ENCODE measurements around the gene SP110.
A peak's percentile ranks its signal among the peaks of the same experiment; 100 is the strongest.

SP110 gene

DNA sequence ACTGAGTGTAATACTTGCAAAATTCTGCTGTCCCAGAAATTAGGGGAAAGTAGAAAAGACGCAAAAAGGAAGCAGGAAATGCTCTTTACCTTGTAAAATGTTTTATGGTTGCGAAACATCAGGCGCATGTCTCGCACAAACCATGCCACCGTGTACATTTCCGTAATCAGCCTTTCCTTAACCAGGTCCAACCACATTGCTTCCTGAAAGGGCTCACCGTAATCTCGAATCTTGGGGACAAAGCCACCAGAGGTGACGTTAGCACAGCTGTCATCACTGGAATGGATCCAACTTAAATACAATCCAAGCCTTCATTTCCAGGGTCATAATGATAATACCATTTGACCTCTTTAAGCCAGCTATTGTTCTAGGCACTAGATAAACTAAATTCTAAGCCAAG, 49.3 kb downstream of the SP110 start:
- DNase-seq (ENCODE audit: low read depth) = no peak

DNA sequence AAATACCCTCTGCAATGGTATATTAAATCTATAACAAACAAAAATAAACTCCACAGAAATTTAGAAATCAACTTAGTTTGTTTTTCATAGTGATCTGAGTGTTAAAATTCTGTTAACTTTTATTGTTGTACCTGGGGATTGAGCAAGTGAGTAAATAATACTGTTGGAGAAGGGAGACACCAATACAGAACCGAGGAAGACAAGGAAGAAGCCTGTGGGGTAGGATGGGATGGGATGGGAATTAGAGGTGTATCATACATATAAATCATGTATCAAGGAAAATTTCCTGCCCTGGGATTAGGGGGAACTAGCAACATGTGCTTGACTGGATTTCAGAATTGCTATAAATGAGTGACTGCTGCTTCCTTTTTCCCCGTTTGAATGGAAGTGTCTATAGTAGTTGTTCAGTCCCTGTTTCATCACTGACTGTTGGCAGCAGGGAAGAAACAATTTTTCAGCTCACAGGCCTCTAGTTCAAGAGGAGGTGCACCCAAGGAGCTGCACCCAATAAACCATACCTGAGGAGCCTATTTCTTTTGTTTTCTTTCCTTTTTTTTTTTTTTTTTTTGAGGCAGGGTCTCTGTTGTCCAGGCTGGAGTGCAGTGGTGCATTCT, 53.1 kb downstream of the SP110 start:
- DNase-seq (ENCODE audit: low read depth) = no peak

DNA sequence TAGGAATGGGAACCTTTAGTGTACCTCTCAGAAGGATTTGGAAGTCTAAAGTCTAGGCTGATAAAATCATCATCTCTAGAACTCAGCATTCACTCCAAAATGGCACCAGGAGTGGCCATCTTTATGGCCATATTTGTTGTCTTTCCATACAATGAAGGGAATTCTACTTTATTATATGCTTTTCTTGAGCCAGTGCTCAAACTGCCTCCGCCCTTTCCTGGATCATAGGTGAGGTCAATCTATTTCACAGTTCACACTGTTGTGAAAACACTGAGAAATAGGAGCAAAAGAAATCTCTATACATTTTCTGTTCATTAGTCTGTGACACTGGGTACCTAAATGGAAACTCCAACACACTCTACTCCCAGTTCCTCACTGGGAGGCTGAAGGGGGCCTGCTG, 55.6 kb downstream of the SP110 start:
- no peak for DNase-seq (ENCODE audit: low read depth)

DNA sequence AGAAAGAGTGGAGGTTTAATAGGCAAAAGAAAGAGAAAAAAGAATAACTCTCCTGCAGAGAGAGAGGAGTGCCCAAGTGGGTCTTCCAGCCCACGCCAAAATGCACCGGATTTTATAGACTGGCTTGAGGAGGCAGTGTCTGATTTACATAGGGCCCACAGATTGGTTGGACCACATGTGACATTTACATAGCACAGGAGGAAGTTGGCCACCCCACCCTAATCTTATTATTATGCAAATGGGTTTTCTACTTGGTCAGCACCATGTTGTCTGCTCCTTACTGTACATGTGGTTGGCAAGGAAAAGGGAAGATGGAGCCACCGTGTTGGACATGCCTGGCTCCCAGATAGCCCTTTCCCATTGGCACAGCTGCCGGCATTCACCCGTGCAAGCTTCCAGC, 56.8 kb downstream of the SP110 start:
- no peak for DNase-seq (ENCODE audit: low read depth)

DNA sequence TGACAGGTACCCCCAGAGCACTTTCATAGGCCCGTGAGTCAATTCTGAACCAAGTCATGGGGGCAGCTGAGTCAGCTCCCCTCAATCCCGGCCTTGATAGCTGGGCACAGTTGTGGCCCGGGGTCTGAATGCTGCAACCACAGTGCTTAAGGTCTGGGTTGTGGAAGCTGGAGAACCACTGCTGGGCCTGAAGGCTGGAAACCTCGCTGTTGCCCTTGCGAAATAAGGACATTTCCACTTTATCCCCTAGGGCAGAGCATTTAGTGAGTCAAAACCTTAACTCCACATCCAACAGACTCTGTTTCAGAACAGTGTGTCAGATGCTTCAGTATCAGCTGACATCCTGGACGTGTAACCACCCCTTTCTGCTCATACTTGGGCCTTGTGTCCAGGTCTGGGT, 58.6 kb downstream of the SP110 start:
- DNase-seq (ENCODE audit: low read depth) = no peak

DNA sequence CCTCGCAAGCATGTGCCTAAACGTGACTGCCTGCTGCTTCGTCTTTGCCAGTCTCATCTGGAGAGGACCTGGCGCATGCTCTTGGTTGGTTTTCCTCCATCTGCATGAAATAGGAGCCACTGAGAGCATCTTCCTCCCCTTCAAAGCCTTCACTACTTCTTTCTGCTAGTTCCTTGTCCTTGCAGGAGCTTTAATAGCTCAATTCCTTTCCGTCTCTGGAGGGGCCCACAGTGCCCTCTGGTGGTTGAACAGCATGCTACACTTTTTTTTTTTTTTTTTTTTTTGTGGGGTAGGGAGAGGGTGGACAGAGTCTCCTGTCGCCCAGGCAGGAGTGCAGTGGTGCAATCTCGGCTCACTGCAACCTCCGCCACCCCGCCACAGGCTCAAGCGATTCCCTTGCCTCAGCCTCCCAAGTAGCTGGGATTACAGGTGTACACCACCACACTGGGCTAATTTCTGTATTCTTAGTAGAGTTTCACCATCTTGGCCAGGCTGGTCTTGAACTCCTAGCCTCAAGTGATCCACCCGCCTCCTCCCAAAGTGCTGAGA, 59.6 kb downstream of the SP110 start:
- peak; percentile 5 for DNase-seq (ENCODE audit: low read depth)

DNA sequence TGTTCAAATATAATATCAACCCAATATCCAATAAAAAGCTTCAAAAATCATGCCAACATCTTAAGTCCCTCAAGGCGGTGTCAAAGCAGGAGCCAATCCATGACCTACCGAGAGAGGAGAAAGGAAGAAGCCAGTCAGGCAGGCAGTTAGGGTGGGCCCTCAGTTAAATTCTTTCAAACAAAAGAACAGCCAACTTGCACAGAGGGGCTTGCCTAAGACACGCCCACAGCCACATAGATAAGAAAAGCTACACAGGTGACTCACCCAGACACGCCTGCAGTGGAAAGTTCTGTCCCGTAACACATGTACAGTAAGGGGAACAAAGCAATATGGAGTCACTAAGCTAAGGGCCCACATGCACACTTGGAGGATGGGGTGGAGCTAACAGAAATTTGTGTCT, 61.3 kb downstream of the SP110 start:
- DNase-seq (ENCODE audit: low read depth) = no peak

DNA sequence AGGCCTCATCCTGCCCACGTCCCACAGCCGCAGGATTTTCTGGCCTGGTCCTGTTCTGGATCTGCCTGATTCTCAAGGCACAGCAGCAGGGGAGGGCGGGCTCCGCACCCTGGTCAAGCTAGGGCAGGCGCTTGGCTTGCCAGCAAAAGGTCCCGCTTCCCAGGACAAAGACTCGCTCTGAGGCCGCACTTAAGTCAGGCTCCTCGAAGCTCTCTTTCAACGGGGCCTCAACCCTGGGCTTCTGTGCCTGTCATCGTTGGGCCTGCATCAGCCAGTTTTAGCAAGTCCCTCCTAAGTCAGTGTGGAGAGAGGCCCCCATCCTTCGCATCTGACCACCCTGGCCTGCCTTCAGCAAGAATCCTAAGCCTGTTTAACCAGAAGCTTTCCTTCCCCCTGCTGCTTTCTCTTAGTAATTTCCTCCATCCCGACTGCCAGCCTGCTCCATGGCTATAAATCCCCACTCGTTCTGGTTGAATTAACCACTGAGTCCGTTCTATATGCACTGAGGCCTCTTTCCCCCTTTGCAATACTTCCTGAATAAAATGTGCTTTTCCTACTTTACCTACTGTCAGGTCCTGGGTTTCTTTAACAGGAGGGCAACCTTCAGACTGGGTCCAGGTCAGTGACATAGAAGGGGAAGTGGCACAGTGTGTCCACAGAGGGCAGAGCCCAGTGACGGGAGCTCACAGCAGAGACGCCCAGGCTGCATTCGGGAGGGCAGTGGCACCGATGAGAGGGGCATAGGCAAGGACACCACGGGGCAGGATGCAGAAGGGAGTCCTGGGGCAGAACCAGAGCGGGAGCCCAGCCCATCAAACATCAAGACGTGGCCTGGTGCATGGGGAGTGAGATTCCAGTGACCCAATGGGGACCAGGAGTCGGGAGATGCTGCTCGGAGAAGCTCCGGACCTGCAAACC, 62.7 kb downstream of the SP110 start:
- DNase-seq (ENCODE audit: low read depth) = no peak

DNA sequence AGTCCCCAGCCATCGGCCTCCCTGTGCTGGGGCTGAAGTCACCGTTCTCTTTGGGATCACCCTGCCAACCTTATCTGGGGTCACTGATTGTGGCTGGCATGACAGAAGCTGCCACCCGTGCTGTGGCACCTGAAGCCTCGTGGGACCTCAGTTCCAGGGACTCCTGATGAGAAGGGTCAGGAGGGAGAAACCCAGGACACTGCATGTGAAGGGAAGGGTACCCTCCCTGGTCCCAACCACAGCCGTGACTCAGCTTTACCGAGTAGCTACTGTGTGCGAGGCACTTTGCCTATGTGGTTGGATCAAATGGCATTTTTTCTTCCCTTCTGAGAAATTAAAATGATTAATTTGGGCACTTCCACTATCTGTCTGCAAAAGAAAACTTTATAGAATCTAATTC, 64.4 kb downstream of the SP110 start:
- DNase-seq (ENCODE audit: low read depth) = no peak

DNA sequence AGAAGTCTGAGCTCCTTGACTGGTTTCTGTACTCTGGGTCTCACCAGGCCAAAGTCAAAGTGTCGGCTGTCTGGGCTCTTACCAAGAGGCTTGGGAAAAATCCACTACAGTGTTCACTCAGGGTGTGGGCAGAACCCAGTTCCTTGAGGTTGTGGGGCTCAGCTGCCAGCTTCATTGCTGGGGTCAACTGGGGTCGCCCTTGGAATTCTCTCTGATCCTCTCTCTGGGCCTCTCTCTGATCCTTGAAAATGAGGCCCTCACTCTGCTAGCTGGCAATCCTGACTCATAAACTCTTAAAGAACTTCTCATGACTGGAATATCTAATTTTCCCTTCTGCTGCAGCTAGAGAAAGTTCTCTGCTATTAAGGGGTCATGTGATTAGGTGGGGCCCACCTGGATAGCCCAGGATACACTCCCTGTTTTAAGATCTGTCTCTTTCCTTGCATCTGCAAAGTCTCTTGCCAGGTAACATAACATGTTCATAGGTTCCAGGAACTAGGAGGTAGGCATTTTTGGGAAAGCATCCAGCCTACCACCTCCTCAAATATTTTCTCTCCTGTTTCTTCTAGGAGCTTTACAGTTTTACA, 66.3 kb downstream of the SP110 start:
- DNase-seq (ENCODE audit: low read depth) = no peak

DNA sequence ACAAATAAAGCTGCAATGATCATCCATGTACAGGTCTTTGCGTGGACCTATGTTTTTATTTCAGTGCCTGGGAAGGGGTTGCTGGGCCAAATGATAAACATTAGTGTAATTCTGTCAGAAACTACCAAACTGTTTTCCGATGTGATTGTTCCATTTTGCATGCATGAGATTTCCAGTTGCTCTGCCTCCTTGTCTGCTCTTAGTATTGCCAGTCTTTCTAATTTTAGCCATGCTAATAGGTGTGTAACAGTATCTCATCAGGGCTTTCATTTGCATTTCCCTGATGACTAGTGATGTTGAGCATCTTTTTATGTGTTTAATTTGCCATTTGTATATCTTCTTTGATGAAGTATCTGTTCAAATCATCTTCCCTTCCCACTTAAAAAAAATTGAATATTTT, 67.5 kb downstream of the SP110 start:
- DNase-seq (ENCODE audit: low read depth) = no peak

DNA sequence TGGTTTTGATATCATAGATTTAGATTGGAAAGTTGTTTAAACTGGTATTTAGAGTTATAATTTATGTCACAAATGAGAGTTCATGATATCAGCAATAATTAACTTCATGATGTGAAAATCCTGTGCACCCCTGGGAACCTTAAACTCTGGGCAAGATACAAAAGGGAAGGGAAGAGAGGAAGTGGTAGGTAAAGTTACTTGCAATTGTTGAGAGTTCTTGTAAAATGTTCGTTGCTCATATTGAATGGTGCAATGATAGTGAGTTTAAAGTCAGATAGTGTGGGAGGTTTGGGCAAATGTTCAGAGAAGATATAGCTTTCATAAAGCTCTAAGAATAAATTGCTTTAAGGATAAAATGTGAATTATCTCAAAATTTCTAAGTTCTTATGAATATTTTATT, 75.4 kb downstream of the SP110 start:
- DNase-seq (ENCODE audit: low read depth) = no peak

DNA sequence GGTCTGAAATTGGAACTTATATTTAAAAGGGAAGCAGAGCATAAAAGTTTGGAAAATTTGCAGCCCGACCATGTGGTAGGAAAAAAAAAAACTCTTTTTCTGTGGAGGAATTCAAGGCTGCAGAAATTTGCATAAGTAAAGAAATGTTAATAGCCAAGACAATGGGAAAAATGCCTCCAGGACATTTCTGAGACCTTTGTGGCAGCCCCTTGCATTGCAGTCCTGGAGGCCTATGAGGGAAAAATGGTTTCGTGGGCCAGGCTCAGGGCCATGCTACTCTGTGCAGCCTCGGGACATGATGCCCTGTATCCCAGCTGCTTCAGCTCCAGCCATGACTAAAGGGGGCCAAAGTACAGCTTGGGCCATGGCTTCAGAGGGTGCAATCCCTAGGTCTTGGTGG, 79.1 kb downstream of the SP110 start:
- DNase-seq (ENCODE audit: low read depth) = no peak

DNA sequence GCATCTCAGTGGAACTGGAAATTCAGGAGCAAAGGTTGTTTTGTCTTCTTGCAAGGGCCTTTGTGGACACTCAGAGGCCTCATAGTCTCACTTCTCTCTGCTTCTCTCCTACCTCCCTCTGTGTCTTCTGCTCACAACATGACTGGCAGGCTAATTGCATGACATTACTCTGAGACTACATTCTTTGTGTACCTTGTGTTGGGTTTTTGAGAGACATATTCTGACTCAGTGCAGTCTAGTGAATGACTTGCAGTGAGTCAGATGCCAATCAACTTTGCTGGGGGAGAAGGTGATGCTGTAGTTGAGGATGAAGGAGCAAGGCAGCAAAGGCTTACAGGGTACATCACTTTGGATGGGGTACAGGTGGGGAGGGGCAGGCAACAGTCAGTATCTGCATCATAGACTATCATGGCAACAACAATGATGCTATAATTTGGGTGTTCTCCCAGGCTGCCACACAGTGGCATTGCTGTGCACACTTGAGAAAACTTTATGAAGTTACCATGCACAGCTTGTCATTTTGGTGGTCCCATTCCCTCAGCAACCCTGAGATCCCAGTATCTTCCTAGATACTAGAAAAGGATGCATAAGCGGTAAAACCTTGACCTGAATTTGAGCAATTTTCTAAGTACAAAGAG, 81.8 kb downstream of the SP110 start:
- DNase-seq (ENCODE audit: low read depth) = no peak

DNA sequence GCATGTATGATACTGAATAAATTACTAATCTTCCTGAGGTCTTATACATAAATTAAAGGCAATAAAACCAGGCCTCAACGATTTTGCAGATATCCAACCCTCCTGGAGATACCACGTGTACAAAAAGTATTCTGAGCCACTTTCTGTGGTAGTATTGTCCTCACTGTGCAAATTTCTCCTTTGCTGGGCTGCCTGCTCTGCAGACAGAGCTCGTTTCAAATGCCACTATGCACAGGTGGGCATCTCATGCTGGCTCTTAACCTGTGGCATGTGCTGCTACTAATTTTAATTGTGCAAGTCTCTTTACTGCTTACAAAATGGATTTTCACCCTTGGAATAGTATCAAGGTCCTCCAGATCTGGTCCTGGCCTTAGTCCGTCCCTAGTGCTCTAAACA, 84.7 kb downstream of the SP110 start:
- DNase-seq (ENCODE audit: low read depth) = no peak

DNA sequence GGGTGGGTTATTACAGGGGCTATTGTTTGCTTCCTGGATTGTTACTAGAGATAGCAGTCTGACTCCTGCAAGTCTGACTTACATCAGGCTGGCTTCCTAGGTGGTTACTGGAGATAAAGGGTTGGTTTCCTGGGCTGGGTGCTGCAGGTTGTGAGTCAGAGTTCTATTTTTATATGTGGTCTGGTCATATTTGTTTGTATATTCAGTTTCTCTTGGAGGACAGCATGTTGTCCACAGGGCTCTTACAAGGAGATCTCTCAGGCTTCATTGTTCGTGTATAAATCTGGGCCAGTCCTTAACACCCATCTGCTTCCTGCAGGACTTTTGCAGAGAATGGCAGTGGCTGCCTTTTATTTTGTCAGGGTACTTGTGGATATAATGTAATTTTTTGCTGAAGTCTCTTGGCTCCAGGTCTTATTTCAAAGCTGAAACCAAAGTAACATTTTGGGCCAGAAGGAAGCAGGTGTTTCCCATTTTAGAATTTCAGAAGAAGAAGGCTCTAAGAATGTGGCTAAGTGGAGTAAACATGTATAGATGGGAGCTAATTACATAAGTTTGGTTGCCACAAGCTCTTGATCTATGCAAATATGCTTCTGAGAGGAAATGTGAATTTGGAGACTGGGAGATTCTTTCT, 85.2 kb downstream of the SP110 start:
- no peak for DNase-seq (ENCODE audit: low read depth)

DNA sequence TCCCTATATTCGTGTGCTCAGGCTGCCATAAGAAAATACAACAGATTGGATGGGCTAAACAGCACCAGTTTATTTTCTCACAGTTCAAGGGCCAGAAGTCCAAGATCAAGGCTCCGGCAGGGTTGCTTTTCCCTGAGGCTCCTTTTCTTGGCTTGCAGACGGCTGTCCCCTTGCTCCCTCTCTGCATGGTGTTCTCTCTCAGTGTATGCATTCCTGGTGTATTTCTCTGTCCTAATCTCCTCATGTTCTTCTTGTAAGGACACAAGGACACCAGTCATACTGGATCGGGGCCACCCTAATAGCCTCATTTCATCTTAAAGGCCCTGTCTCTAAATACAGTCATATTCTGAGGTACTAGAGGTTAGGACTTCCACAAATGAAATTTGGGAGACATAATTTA, 88.4 kb downstream of the SP110 start:
- DNase-seq (ENCODE audit: low read depth) = no peak

DNA sequence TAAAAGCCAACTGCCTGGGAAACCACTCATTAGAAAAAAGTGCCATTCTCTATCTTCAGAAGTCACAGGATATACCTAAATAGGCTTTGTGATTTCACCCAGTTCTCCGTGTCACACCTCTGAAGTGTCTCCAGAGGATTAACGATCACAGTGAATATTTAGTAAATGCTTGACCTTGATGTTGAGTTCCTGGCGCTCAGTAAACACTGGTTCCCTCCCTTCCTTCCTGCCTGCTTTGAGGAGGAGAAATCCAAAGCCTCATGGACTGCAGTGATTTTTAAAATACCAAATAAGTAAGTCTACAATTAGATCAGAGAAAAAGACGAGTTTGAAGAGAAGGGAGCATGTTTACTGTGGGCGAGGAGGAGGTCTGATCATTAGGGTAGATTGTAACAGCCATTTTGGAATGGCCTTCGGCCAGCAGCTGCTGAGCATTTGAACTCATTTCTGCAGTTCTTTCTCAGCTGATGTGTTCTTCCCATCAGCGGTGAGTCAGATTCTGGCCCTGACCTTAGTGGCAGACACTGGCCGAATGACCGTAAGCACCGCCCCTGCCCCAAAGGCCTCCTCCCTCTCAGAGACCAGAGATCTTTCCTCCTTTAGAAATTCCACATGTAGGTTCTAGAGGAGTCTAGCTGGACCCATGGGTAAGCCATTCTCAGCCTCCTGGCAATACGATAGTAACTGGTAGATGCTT, 89.0 kb downstream of the SP110 start:
- no peak for DNase-seq (ENCODE audit: low read depth)

DNA sequence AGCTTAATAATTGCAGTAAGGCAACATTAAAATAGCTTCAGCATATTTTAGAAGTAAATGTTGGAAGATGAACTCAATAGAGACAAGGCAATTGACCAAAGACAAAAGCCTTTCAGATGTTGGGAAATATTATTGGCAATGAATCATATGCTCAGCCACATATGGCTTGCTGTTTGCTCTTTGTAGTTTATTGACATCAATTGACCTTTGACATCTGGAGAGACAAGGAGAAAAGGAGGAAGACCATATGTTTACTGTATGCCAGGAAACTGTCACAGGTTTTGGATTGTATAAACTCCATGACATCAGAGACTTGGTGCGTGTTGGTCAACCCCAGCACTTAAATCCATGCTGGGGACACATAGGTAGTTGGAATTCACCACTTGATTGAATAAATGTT, 90.4 kb downstream of the SP110 start:
- DNase-seq (ENCODE audit: low read depth) = no peak

DNA sequence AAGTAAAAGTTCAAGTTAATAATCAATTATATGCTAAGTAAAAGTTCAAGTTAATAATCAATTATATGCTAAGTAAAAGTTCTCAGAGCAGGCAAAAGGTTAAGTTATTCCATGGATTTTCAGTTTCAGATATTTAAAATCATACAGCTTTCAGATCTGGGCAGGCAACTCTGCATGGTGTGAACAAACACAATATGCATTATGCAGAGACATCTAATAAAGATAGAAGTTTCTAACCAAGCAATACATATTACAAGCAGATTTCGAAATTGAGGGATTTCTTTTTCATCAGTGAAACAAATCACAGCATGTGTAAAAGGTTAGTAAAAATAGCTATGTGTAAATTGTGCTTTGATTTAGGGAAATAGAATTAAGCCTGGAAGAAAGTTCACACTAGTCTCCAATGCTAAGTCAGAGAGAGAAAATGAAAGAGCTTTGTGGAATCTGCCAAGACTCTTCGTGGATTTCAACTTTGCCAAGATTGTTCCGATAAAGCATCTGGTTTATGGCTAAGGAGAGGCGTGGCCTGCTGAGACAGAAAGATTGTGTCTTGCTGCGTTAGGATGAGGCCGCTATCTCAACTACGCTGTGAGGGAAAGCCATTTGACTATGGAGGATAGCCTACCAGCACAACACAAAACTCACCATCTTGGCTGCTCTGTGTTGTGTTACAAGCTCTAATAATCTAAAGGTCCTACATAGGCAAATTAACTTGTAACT, 91.0 kb downstream of the SP110 start:
- no peak for DNase-seq (ENCODE audit: low read depth)

DNA sequence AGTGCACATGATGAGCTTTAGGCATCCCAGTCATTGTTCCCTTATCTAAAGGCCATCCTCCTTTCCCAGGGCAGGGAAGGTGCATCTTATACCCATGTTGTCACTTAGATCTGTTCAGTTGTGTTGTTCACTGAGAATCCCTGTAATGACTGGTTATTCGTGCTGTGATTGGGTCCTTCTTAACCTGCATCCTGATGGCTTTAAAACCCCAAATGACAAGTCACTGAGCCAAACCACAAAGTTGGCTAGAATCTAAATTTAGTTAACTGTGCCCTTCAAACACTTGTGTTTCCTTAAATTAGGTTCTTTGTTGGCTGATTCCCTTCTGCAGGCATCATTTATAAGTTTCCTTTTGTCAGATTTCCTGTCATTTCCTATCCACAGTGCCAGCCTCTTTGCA, 92.6 kb downstream of the SP110 start:
- DNase-seq (ENCODE audit: low read depth) = no peak
